Heart left ventricle (tissue), 16 donors: ENCODE data around the gene KIRREL3. TPM values are rescaled to one million over a fixed set of nuclear protein-coding genes. Genes with fewer than 3 reads are reported as not detected.

Source experiments
- ATAC-seq, 4 donors: fragments of 200-7000 bp; cut with Tn5 transposase; one replicate each; pipeline ENCODE4 v1.9.1; 2020 to 2022; ENCODE audit warnings: moderate library complexity in 4 of 4, mild to moderate bottlenecking in 3 of 4, moderate number of reproducible peaks in 1 of 4
- DNase-seq, 5 donors: peaks; one replicate each; pipeline ENCODE4 v3.0.0-alpha.2; 2020
- H3K27ac ChIP-seq, 12 donors: fragments of 200-600 bp; sonication (generic) in 4 of 12; one replicate each; pipeline versions ENCODE4 v1.5.0 to v1.8.0; 2016 to 2022; ENCODE audit warnings: mild to moderate bottlenecking in 2 of 12
- H3K27me3 ChIP-seq, 9 donors: fragments of 200-600 bp; sonication (generic) in 2 of 9; one replicate each; pipeline versions ENCODE4 v1.5.1 to v1.8.0; 2016 to 2022; ENCODE audit warnings: mild to moderate bottlenecking in 3 of 9
- H3K36me3 ChIP-seq, 9 donors: fragments of 200-600 bp; sonication (generic) in 2 of 9; one replicate each; pipeline versions ENCODE4 v1.5.0 to v1.8.0; 2018 to 2022; ENCODE audit warnings: mild to moderate bottlenecking in 2 of 9
- H3K4me1 ChIP-seq, 12 donors: fragments of 200-600 bp; sonication (generic) in 4 of 12; one replicate each; pipeline versions ENCODE4 v1.5.0 to v1.8.0; 2016 to 2022; ENCODE audit warnings: mild to moderate bottlenecking in 3 of 12
- H3K4me3 ChIP-seq, 12 donors: fragments of 200-600 bp; sonication (generic) in 4 of 12; one replicate each; pipeline versions ENCODE4 v1.5.0 to v1.8.0; 2017 to 2022; ENCODE audit warnings: mild to moderate bottlenecking in 9 of 12, moderate library complexity in 4 of 12
- H3K9me3 ChIP-seq, 12 donors: fragments of 200-600 bp; sonication (generic) in 4 of 12; one replicate each; pipeline versions ENCODE4 v1.5.0 to v1.8.0; 2016 to 2022; ENCODE audit warnings: mild to moderate bottlenecking in 1 of 12
- CTCF ChIP-seq, 12 donors: fragments of 200-600 bp; sonication (generic) in 4 of 12; IDR thresholded peaks; one replicate each; pipeline versions ENCODE4 v1.5.0 to v1.8.0; 2018 to 2022; ENCODE audit warnings: antibody characterized with exemption in 12 of 12, mild to moderate bottlenecking in 5 of 12
- POLR2A ChIP-seq, 2 donors: fragments of 450-650 bp; IDR thresholded peaks; one replicate each; pipeline ENCODE4 v1.6.1; 2017; ENCODE audit warnings: antibody characterized with exemption in 2 of 2, mild to moderate bottlenecking in 2 of 2, moderate library complexity in 2 of 2
- WGBS, 4 donors: extraction: QIAGEN DNeasy Blood & Tissue Kit in 2 of 4; methylation state at CpG; one replicate each; pipeline versions ENCODE4 v1.1.5 to v1.1.7; 2013 to 2018; 5-methylcytosine and 5-hydroxymethylcytosine counted together
- intact Hi-C, 10 donors: fragments of 100-400 bp; cut with DNase I; formaldehyde crosslinking; loops; one replicate each; pipeline versions ENCODE4 v1.11.1 to v1.14.2; 2022
- polyA plus RNA-seq, 2 donors: library from polyadenylated mRNA; stranded (reverse); fragments of 200-250 nt; gene quantifications; one replicate each; pipeline ENCODE4 v1.2.3, GENCODE V29; 2013
- total RNA-seq, 9 donors: library from RNA; depleted of rRNA in 2 of 9; stranded (reverse); fragments of >200 nt in 2 of 9; fragmentation: NEBNext Ultra II Directional in 3 of 9; extraction: Animal tissue kit (Norgen Biotek cat#: 25700) in 3 of 9; gene quantifications; one replicate each; pipeline versions ENCODE4 v1.1.0 to v1.2.4, GENCODE V29; 2016 to 2023
- donor health status: ischemic (EF 13 %, LVEDD 7.1; RV severe dilation, severe dysfunction).
- donor health status: healthy with polysubstance abuse.
- donor health status: DM: no; HTN: yes; CAD: no.
- donor health status: DM: no; HTN: no; CAD: no.
- donor health status: ischemic (EF 25% LVEDD 6.9; RV normal size, moderate dysfunction).
- donor health status: ischemic (EF 25% LVEDD 5.7; RV mildly dilated, moderate dysfunction).
- donor health status: healthy.
- donor health status: DM: yes; HTN: yes; CAD: no.
- donor health status: ischemic (EF 35%, LVEDD 5.7; RV mildly dilated, moderate dysfunction).
- donor health status: nonischemic (EF 11% LVEDD 7.7; RV severe dilation, severe dysfunction).
- donor health status: DM: yes; HTN: yes; CAD: no.
- donor health status: PGD.
- donor health status: ischemic (EF 29% LVEDD 5.4; RV normal size, mild dysfunction).
- donor health status: nonischemic (EF 23%, LVEDD 6.1; RV moderate dilation, normal function).

The KIRREL3 gene
- total and polyA plus RNA-seq, 11 donors, result 0.08 to 1.3 (median 0.27) TPM

GRCh38 chr11:126400479-126400878 lies 600.1 kb downstream of the KIRREL3 start:
- no peak for DNase-seq
- intact Hi-C loops, result loop anchor here in 1 of 10 donors (10.0 kb wide), 1 partner anchor 46 kb away; the partner anchor contains the start of gene ST3GAL4
- Histone ChIP-seq H3K9me3 (no peaks in the 10 kb centered on the region), H3K4me3 (no peak overlapping the region), H3K27ac (no peak overlapping the region), H3K4me1 (peaks cover 0 to 52% (median 12%) of the 10 kb centered on the region in 12 donors), H3K36me3 (peaks cover 0 to 2% (median 0%) of the 10 kb centered on the region in 9 donors), H3K27me3 (no peaks in the 10 kb centered on the region)
- WGBS, 4 donors, result 90 to 94% (median 92%) methylated on average over 6 of the region's 6 CpGs
- TF ChIP-seq CTCF (IDR thresholded peaks at IDR 0.05) (no peak), POLR2A (IDR thresholded peaks at IDR 0.05) (no peak)
- no peak for ATAC-seq

GRCh38 chr11:126400019-126400418 lies 600.6 kb downstream of the KIRREL3 start:
- Histone ChIP-seq H3K4me3 (no peak overlapping the region), H3K36me3 (peaks cover 0 to under 1% (median 0%) of the 10 kb centered on the region in 9 donors), H3K4me1 (peaks cover 0 to 52% (median 13%) of the 10 kb centered on the region in 12 donors), H3K27me3 (no peaks in the 10 kb centered on the region), H3K9me3 (no peaks in the 10 kb centered on the region), H3K27ac (no peak overlapping the region)
- DNase-seq (no peak), ATAC-seq (no peak)
- intact Hi-C loops, result loop anchor here in 1 of 10 donors (10.0 kb wide), 1 partner anchor 45 kb away; the partner anchor contains the start of gene ST3GAL4
- TF ChIP-seq POLR2A (IDR thresholded peaks at IDR 0.05) (no peak), CTCF (IDR thresholded peaks at IDR 0.05) (no peak)

- TF ChIP-seq POLR2A (IDR thresholded peaks at IDR 0.05) (no peak), CTCF (IDR thresholded peaks at IDR 0.05) (no peak)
- H3K27me3 ChIP-seq, result no peaks in the 10 kb centered on the region
- H3K27ac ChIP-seq, result no peak overlapping the region
- H3K4me1 ChIP-seq, result peaks cover 3 to 49% (median 17%) of the 10 kb centered on the region in 12 donors
- ATAC-seq, result no peak
- no peak overlapping the region for H3K4me3 ChIP-seq
- WGBS, 4 donors, result 88 to 98% (median 94%) methylated on average over 1 of the region's 1 CpG
- H3K9me3 ChIP-seq, result no peaks in the 10 kb centered on the region
- no peaks in the 10 kb centered on the region for H3K36me3 ChIP-seq
- intact Hi-C loops, result no loop called here
- no peak for DNase-seq
These were observed 601.8 kb downstream of the KIRREL3 start for GRCh38 chr11:126398721-126399120.

- intact Hi-C loops, result no loop called here
- ATAC-seq, result no peak
- H3K36me3 ChIP-seq, result no peaks in the 10 kb centered on the region
- WGBS, 4 donors, result 80 to 94% (median 94%) methylated on average over 1 to 4 of the region's 4 CpGs
- DNase-seq, result no peak
- H3K9me3 ChIP-seq, result no peaks in the 10 kb centered on the region
- no peak overlapping the region for H3K4me3 ChIP-seq
- no peak overlapping the region for H3K27ac ChIP-seq
- no peak for TF ChIP-seq POLR2A (IDR thresholded peaks at IDR 0.05)
- TF ChIP-seq CTCF (IDR thresholded peaks at IDR 0.05), result no peak
- no peaks in the 10 kb centered on the region for H3K27me3 ChIP-seq
- peaks cover 3 to 49% (median 20%) of the 10 kb centered on the region in 12 donors for H3K4me1 ChIP-seq
These were observed 602.3 kb downstream of the KIRREL3 start for GRCh38 chr11:126398296-126398695.
